Measurements from ENCODE around the gene CCDC7.
"Not testable (repeated sequence)": the region's sequence is repeated elsewhere in the genome, so short reads cannot be mapped to it uniquely, and the experiment has no call there.

- TF ChIP-seq POLR2A (IDR thresholded peaks at IDR 0.05), result not testable (repeated sequence)
- TF ChIP-seq, protein P1, sequence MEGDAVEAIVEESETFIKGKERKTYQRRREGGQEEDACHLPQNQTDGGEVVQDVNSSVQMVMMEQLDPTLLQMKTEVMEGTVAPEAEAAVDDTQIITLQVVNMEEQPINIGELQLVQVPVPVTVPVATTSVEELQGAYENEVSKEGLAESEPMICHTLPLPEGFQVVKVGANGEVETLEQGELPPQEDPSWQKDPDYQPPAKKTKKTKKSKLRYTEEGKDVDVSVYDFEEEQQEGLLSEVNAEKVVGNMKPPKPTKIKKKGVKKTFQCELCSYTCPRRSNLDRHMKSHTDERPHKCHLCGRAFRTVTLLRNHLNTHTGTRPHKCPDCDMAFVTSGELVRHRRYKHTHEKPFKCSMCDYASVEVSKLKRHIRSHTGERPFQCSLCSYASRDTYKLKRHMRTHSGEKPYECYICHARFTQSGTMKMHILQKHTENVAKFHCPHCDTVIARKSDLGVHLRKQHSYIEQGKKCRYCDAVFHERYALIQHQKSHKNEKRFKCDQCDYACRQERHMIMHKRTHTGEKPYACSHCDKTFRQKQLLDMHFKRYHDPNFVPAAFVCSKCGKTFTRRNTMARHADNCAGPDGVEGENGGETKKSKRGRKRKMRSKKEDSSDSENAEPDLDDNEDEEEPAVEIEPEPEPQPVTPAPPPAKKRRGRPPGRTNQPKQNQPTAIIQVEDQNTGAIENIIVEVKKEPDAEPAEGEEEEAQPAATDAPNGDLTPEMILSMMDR (IDR thresholded peaks at IDR 0.05), result not testable (repeated sequence)
Observed at GRCh38 chr10:32601562-32601961, 155.6 kb downstream of the CCDC7 start.

Measured in adrenal gland (tissue), 5 donors.